ENCODE data around the gene COPE. TPM values are rescaled to one million over a fixed set of nuclear protein-coding genes. Genes with fewer than 3 reads are reported as not detected.

The COPE gene
- total RNA-seq, 1 experiment from 2014 or later = 310 TPM

DNA sequence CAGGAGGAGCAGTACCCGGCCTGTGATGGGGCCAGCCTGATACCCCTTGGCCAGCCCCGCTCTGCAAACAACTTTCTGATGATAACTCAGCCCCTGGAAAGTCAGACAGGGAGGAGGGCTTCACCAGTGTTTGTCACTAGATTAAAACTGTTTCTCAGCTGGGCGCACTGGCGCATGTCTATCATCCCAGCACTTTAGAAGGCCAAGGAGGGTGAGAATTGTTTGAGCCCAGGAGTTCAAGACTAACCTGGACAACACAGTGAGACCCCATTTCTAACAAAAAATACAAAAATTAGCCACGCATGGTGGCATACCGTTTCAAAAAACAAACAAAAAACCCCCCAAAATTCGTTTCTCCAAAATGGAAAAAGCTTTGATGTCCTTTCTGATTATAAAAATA lies 17.7 kb downstream of the COPE start:
- POLR2A ChIA-PET = no interaction called here
- no peaks in the 10 kb centered on the region for H3K4me1 Mint-ChIP-seq (ENCODE audit: insufficient read depth, unreplicated experiment)
- no peak overlapping the region for H3K4me3 Mint-ChIP-seq (ENCODE audit: unreplicated experiment)
- CTCF ChIA-PET = no interaction called here
- H3K9me3 Mint-ChIP-seq (ENCODE audit: unreplicated experiment) = no peaks in the 10 kb centered on the region
- H3K36me3 Mint-ChIP-seq (ENCODE audit: insufficient read depth, unreplicated experiment) = peaks cover 7% of the 10 kb centered on the region
- no peak overlapping the region for H3K27ac Mint-ChIP-seq (ENCODE audit: low read depth, unreplicated experiment)
- peaks cover 13% of the 10 kb centered on the region for H3K27me3 Mint-ChIP-seq (ENCODE audit: insufficient read depth, unreplicated experiment)
- DNase-seq (ENCODE audit: unreplicated experiment) = no peak
- intact Hi-C loops (cut with micrococcal nuclease) = no loop called here
- BruUV-seq (replicated peaks) = no TSS peak
- TF ChIP-seq, protein P1, sequence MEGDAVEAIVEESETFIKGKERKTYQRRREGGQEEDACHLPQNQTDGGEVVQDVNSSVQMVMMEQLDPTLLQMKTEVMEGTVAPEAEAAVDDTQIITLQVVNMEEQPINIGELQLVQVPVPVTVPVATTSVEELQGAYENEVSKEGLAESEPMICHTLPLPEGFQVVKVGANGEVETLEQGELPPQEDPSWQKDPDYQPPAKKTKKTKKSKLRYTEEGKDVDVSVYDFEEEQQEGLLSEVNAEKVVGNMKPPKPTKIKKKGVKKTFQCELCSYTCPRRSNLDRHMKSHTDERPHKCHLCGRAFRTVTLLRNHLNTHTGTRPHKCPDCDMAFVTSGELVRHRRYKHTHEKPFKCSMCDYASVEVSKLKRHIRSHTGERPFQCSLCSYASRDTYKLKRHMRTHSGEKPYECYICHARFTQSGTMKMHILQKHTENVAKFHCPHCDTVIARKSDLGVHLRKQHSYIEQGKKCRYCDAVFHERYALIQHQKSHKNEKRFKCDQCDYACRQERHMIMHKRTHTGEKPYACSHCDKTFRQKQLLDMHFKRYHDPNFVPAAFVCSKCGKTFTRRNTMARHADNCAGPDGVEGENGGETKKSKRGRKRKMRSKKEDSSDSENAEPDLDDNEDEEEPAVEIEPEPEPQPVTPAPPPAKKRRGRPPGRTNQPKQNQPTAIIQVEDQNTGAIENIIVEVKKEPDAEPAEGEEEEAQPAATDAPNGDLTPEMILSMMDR (IDR thresholded peaks at IDR 0.05; ENCODE audit: unreplicated experiment) = no peak

DNA sequence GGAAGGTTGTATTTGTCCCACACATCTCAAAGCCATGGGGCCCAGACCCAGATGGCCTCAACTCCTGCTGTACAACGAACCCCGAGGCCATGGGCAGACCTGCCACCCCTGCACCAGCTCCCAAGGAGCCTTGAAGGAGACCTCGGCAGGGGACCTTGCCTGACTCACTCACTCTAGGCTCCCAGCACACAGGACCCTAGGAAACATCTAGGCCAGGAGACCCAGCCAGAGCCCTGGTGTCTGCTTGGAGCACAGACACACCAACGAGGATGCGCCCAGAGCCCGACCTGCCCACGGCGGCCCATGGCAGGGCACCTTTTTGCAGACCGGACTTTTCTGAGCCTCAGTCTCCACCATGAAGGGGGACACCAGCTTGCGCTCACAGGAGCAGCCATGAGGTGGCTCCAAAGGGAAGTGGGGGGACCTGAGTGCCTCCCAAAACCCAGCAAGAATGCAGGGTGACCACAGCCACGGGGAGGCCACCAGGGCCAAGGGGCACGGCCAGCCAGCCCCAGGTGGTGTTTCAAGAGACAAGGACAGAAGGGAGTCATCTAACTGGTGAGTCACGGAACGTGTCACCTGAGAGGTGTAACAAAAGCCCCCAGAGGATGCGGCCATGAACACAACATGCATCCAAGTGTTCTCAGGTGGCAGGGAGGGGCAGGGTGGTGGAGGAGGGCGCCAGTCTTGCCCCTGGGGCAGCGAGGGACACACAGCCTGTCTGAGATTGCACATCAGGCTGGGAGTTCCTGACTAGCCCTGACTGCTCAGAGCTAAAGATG lies 18.3 kb downstream of the COPE start:
- Mint-ChIP-seq H3K9me3 (ENCODE audit: unreplicated experiment) (no peaks in the 10 kb centered on the region), H3K36me3 (ENCODE audit: insufficient read depth, unreplicated experiment) (peaks cover 7% of the 10 kb centered on the region), H3K4me3 (ENCODE audit: unreplicated experiment) (no peak overlapping the region), H3K4me1 (ENCODE audit: insufficient read depth, unreplicated experiment) (no peaks in the 10 kb centered on the region), H3K27ac (ENCODE audit: low read depth, unreplicated experiment) (no peak overlapping the region), H3K27me3 (ENCODE audit: insufficient read depth, unreplicated experiment) (peaks cover 19% of the 10 kb centered on the region)
- TF ChIP-seq, protein P1 (IDR thresholded peaks at IDR 0.05; ENCODE audit: unreplicated experiment) = no peak
- intact Hi-C loops (cut with micrococcal nuclease) = no loop called here
- ChIA-PET CTCF (no interaction called here), POLR2A (no interaction called here)
- BruUV-seq (replicated peaks) = TSS peak; percentile 6
- DNase-seq (ENCODE audit: unreplicated experiment) = no peak

DNA sequence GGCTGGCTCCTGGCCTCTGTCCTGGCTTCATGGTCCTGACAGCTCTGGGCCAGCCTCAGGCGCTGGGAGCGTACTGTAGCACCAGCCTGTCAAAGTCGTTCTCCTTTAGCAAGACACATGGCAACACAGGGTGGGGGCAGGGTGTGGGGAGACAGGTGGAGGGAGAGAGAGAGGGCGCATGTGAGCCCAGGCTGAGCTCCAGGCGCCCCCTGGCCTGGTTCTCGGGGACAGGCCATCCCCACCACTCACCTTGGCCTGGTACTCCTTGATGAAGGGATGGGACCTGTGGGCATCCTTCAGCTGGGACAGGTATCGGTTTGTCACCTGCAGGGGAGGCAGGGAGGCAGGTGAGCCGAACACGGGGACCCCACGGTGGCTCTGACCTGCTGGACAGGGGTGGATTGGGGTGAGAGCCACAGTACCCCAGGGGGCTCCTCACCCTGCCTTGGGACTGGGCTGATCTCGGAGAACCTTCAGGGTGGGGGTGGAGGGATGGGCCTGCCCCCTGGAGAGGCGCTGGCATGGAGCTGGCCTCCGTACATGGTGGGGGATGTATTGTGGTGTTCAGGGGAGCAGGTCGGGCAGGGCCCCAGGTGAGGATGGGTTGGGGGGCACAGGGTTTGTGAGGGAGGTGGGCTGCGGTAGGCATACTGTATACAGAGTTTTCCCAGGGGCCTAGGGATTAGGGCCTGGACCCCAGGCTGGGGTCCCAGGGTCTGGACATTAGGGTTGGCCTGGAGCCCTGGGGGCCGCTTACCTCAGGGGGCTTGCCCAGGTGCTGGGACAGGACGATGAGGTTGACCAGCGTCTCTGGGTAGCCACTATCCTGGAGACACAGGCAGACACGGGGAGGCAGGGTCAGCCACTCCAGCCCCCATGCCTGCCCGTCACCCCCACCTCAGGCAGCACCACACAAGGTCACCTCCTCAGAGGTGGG lies 19.3 kb downstream of the COPE start:
- TF ChIP-seq, protein P1 (IDR thresholded peaks at IDR 0.05; ENCODE audit: unreplicated experiment) = no peak
- Mint-ChIP-seq H3K4me1 (ENCODE audit: insufficient read depth, unreplicated experiment) (no peaks in the 10 kb centered on the region), H3K9me3 (ENCODE audit: unreplicated experiment) (no peaks in the 10 kb centered on the region), H3K27me3 (ENCODE audit: insufficient read depth, unreplicated experiment) (peaks cover 20% of the 10 kb centered on the region), H3K4me3 (ENCODE audit: unreplicated experiment) (no peak overlapping the region), H3K27ac (ENCODE audit: low read depth, unreplicated experiment) (no peak overlapping the region), H3K36me3 (ENCODE audit: insufficient read depth, unreplicated experiment) (peaks cover 7% of the 10 kb centered on the region)
- CTCF ChIA-PET = no interaction called here
- BruUV-seq (replicated peaks) = no TSS peak
- intact Hi-C loops (cut with micrococcal nuclease) = no loop called here
- no peak for DNase-seq (ENCODE audit: unreplicated experiment)
- POLR2A ChIA-PET = no interaction called here

Measured in MCF 10A (cell line).